ENCODE measurements around the gene KEL.
"Not testable (repeated sequence)": the region's sequence is repeated elsewhere in the genome, so short reads cannot be mapped to it uniquely, and the experiment has no call there.

The KEL gene, protein sequence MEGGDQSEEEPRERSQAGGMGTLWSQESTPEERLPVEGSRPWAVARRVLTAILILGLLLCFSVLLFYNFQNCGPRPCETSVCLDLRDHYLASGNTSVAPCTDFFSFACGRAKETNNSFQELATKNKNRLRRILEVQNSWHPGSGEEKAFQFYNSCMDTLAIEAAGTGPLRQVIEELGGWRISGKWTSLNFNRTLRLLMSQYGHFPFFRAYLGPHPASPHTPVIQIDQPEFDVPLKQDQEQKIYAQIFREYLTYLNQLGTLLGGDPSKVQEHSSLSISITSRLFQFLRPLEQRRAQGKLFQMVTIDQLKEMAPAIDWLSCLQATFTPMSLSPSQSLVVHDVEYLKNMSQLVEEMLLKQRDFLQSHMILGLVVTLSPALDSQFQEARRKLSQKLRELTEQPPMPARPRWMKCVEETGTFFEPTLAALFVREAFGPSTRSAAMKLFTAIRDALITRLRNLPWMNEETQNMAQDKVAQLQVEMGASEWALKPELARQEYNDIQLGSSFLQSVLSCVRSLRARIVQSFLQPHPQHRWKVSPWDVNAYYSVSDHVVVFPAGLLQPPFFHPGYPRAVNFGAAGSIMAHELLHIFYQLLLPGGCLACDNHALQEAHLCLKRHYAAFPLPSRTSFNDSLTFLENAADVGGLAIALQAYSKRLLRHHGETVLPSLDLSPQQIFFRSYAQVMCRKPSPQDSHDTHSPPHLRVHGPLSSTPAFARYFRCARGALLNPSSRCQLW

DNA sequence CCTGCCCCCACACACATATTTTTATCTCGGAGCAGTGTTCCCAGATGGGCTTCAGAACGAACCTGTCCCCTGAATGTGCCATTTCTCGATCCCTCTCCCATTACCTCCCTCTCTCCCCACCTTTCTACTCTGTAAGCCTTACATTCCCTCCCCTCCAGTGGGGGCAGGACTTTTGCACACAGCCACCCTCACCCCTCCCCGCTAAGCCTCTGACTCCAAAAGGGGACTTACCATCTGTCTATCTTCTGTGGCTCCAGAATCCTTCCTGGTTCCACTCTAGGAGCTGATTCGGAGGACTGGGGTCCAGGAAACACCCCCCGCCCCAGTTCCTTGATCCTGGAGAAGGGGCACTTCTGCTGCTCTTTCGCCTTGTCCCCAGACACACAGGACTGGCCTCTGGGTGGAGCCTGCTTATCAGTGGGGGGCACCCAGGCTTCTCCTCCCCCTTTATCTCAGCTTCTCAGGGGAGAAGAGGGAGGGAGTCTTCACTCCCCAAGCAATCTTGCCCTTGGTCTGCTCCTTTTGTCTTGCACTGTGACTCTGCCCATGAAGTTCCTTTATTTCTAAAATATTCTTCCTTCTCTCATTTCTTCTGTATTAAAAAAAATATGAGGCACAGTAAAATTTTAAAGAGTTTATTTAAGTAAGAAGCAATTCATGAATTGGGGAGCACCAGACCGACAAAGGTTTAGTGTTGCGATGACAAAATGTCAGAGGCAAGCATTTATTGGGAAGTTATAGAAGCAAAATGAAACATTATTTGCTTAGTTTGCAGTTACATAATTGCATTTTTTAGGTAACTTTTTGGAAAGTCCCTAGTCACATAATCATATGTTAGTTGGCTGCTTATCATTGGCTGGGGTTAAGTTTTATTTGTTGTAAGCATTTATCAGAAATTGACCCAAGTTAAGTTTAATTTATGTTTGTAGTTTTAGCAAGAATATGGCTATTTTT lies at the start of gene KEL:
Gene KEL, minus strand, starts transcription at position 391 of the 954 bp plus-strand sequence. Its CDS starts 157 bp downstream, at position 234.
- DNase-seq, result no peak

DNA sequence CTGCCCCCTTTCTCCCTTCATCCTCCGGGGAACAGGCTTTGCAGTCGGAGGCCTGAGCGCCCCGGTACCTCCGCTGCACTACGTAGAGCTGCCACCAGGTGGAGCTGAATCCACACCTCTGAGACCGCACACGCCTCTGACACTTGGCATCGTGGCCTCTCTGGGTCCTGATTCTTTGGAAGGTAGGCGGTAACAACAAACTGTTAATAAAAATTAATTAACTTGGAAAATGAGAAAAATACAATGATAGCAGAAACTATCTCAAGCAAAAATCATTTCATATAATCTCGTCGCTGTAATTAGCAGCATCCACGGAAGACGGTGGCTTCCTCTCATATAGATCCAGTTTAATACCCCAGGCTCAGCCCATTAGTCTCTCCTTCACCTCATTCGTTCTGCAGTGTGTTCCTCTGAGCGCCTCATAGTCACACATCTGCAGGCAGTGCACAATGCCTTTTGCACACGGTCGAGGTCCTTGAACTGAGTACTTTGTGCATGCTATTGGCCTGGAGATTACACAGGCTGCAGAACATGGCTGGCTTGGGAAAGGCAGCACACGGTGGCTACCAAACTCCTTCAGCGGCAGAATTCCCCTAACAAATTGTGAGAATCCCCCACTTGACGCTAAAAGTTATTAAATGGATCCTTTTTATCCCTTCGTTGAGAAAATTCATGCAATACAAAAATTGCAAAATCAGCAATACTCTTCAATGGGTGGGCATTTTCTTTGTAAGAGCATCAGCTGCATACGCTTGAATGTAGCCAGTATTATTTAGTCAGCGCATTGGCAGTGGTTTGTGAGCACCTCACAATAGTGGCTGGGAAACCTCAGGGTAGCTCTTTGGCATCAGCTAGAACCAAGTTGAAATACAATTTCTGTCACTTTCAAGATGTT lies 46.1 kb upstream of the KEL start:
- peak; percentile 87 for DNase-seq

DNA sequence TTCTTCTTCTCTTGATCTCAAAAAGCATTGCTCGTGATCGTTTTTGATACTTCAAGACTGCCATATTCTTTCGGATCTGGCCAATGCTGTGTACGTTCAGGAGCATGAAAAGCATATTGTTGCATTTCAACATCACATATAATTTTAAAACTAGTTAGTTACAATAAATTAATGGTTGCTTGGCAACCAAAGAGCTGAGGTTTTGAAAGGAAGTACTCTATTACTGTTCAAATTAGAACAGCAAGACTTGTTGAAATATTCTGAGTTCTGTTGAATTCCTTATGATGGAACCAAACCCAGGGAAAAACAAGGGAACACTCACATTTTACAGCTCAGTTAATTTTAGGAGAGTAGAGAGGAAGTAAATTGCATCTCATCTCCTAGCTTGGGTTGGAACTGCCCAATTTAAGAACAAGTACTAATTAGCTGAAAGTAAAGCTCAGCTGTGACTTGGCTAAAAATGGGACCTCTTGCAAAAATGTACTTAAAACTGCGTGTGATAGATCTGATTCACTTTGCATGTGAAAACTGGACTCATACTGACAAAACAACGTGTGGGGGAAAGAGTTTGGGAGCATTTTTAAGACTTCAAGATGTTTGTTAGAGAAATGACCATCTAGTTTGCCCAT lies 43.6 kb upstream of the KEL start:
- DNase-seq, result no peak

DNA sequence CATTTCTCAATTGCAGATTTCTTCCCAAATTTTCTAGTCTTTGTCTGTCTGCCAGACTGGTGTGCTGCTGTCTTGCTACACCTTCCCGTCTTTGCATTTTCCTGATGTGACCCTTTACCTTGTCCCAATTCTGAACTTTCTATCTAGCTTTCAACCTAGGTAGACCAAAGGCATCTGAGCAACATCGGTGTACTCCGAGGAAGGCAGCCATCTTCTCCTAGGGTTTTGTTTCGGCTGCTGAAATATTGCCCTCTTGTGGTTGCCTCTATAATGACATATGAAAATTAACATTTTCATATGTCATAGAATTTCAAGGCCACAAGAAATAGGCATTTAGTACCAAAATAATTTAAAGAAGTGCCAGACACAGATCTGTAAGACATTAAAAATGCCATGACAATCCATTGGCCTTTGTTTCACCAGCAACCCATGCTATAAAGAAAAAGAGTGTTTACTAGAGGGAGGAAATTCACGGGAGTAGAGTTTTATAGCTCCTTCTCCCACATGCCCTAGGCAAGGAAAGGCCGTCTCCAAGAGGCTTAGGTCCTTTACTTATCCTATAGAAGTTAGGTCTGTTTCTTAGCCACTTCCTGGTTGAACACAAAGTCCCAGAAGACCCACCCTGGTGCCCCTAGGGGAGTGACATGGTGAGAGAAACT lies 41.4 kb upstream of the KEL start:
- DNase-seq, result peak; percentile 25 to 37

DNA sequence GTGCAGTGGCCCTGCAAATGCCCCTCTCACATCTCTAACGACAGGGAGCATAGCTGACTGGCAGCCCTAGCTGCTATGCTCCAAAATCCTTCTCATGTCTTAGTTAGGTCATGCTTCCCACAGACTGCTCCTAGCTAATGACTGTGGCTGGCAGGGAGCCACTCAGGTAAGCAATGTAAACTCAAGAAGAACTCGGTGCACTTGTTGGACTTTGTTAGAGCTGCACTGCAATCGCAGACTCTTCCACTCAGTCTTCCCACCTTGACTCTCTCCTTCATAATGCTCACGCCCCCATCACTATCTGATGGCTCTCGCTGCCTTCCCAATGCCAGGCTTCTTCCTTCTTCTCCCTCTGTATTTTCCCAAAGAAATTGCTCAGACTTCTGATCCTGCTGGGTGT lies 40.7 kb upstream of the KEL start:
- DNase-seq, result no peak

DNA sequence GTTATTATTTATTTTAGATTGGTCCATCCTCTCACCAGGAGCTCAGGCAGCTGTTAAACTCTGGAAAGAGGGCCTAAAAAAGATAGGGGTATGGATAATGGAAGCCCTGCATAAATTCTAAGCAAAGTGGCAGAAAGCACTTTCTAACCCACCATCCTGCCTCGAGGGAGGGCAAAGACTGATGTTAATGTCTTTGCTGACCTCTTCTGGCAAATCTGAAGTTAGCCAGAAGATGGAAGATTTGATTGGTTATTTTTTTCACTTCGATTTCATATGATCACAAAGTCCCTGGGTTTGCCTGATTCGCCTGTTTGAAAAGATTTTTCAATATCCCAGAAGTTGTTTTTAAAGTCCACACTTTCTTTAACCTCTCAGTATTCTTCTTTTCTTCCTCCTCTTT lies 39.9 kb upstream of the KEL start:
- DNase-seq, result no peak

DNA sequence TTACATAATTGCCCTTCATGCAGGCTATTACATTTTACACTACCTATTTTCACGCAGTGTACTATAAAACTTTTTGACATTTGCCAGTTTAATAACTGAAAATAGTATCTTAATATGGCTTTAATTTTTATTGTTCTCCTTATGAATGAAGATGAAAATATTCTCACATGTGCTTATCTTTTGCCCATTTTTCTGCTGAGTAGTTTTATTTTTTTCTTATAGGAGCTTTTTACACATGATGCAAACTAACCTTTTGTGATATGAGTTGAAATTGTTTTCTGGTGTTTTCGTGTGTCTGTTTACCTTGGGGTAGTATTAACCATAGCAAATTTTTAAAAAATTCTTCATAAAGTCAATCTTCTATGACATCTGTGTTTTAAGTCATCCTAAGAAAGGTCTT lies 38.5 kb upstream of the KEL start:
- no peak for DNase-seq

DNA sequence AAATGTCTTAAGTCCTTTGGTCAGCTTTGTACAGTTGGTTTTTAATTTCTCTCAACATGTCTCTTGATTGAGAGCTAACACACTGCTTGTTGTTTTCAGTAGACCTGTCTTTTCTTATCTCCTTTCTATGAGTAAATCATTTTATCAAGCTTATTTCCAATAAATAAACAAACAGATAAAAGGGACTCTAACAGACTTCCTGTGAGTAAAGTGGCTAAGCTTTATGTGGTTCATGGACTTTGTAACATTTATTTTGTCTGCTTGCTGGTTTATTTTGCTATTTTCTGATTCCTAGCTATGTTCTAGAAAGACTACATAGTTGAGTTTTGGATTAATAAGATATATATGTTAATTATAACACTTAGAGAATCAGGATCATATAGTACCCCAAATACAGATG lies 37.6 kb upstream of the KEL start:
- DNase-seq, result no peak

DNA sequence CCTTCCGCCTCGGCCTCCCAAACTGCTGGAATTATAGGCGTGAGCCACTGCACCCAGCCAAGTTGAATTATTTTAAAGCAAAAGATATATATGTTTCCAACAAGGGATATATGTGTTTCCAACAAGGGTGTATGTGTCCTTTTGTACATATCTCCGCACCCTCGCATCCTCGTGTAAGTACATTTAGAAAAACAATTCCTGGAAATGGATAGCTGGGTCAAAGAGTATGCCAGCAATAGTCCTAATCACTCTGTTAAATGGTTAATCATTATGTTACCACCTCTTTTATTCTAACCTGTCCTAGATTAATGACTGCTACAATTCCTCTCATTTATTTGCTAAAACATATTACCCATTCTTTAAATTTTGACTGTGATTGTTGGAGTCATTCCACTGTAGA lies 36.8 kb upstream of the KEL start:
- no peak for DNase-seq

DNA sequence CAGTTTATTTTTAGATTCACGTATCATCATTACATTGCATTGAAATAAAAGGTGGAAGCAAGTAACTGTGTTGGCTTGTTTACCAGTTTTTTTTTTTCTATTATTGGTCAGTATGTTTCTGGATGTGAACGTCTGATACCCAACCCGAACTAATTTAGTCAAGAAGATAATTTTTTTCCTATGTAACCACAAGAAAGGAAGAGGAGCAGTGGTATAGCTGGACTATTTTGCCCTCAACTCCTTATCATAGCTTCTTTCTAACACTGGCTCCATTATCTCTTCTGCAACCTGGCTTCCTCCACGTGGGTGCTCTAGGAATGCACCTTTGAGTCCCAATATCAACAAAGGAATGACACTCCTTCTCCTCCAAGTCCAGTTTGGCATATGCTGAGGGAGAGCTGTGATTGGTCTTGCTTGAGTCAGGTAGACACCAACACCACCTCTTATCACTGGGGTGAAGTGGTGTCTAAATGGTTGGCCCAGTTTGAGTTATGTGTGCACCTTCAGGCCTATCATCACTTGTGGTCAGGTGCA lies 35.4 kb upstream of the KEL start:
- no peak for DNase-seq

DNA sequence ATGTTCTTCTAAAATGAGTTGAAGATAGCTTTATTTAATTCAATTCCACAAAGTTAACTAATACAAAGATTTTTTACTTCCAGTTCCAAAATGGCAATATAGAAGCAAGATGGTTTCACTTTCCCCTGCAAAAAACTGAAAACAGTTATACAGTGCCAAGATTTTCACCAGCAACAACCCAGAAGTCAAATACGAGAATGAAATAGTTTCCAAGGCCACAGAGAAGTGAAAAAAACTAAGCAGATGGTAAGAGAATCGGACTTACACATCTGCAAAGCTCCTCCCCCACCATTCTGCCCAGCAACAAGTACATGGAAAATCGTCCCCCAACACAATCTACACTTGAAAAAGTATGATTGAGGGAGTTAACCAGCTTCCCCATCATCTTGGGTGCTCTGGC lies 30.3 kb upstream of the KEL start:
- DNase-seq, result no peak

DNA sequence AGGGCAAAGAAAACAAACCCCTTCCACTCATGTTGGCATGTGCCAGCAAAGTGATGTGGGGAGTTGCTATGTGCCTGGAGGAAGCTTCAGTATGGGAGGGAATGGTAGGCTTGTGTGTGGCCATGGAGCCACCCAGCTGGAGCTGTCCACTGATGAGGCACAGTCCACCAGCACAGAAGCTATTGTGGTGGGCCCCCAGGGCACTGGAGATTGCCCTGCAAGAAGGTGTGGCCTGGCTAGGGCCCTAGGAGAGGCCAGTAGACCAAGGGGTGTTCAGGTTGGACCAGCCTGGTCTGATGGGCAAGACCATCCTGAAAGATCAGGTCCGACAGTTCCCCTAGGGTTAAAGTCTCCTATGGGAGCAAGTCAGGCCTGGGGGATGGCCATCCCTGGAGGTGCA lies 22.1 kb upstream of the KEL start:
- no peak for DNase-seq

DNA sequence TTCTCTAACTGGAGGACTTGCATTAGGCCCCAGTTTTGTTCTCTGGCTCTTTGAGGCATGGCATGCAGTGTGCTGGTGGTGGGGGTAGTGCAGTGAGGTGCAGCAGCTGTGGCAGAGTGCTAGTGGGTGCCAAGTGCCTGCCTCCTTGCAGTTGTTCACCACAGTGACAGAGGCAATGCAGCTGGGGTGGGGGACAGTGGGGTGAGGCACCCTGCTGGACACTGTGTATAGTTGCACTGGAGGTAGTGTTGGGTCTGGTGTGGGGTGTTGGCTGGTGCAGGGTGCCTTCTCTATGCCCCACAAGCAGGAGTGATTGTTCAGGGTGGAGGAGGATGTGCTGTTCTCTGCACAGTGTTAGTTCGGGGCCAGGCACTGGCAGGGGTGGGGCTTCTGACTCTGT lies 21.7 kb upstream of the KEL start:
- DNase-seq, result no peak

DNA sequence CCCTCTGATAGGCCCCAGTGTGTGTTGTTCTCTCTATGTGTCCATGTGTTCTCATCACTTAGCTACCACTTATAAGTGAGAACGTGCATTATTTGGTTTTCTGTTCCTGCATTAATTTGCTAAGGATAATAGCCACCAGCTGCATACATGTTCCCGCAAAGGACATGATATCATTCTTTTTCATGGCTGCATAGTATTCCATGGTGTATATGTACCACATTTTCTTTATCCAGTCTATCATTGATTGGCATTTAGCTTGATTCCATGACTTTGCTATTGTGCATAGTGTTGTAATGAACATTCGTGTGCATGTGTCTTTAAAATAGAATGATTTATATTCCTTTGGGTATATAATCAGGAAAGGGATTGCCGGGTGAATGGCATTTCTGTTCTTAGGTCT lies 16.2 kb upstream of the KEL start:
- not testable (repeated sequence) for DNase-seq

DNA sequence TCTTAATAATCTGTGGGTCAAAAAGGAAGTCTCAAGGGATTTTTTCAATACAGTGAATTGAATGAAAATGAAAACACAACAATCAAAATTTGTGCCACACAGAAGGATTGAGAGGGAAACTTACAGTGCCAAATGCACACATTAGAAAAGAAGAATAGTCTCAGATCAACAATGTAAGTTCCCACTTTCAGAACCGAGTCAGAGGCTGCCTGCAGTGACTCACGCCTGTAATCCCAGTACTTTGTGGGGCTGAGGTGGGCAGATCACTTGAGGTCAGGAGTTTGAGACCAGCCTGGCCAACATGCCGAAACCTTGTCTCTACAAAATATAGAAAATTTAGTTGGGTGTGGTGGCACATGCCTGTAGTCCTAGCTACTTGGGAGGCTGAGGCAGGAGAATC lies 12.5 kb upstream of the KEL start:
- no peak for DNase-seq

DNA sequence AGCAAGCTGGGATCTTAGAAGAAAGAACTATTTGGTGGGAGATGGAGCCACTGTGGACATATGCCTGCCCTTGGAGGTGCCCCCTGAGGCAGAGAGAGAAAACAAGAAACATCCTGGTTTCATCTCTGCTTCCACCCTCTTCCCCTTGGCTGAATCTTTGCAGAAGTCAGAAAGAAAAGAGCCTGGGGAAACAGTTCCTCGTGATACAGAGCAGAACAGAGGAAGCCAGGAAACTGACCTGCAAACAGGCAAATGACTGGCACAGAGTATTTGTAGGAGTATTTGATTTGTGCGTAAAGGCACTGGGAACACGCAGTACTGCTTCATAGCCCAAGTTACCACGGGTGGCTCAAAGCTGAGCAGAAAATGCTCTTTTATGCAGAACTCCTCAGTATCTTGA lies 7.0 kb upstream of the KEL start:
- no peak for DNase-seq

DNA sequence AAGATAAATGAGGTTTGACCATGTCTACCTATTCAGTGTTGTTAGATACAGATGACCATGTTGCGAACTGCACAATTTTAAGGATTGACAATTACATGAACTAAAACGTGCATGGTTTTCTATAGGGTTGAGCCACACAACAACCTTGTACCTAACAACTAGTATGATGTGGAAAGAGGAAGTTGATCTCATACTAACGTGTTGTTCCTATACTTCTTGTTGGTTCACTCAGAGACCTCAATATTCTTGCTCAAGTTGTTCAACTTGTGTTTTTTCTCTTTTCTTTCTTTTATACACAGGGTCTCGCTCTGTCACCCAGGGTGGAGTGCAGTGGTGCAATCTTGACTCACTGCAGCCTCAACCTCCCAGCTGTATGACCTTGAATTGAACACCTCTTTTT lies 6.1 kb upstream of the KEL start:
- no peak for DNase-seq

DNA sequence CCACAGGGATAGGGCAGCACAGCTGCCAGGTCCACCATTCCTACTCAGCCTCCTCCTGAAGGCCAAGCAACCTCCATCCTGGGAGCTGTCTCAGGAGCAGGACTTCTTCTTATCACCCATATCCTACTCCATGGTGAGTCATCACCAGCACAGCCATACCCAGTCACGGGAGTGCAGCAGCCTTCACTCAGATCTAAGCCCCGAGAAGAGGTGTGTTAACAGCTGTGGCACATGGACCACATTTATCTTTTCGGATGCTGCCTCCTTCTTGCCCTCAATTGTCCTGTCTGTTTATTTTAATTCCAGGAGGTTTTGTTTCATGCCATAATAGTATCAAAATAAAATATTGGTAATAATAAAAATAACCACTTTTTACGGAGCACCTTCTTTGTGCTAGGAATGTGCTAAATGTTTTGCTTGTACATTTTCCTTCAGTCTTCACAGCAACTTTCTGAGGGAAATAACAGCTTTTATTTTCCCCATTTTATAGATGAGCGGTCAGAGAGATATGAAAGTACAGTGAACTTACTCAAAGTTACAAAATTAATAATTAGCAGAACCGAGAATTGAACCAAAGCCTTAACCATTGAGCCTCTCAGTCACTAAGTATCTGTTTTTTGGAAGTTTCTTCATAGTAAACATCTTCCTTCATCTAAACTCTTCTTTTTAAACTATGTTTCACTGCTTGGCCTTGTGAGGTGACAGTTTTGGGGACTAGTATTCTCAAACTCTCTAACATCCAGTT lies 2.5 kb upstream of the KEL start:
- no peak for DNase-seq

DNA sequence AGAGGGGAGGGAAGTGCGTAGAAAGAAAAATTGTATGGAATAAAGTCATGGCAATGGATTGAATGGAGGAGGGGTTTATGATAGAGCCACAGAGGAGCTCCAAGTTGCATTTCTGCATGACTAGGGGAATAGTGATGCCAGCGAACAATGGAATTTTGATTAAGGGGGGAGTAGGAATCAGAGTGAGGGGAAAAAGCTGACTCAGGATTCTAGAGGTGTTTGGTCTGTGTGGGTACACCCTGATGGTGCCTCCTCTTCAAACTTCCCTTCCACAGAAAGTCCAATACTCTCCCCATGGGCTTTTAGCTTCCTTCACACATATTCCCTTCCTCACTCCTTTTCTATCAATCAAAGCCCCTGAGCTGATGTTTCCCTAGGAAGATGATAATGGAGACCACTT lies 1.8 kb upstream of the KEL start:
- DNase-seq, result no peak

DNA sequence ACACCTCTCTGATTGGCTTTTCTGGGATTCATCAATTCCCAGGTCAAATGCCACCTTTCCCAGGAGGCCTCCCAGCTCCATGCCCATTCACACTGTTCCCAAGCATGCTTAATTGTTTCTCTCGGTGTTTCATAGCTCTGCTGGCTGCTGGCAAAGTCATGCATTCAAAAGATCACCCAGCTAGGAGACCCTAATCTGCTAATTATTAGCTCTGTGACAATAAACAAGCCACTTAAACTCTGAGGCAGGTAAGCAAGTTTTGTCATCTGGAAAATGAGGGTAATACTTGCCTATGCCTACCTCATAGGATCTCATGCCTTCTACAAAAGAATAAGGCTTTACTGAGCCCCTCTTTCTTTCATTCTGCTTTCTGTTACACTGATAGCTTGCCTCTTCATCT lies 828 bp upstream of the KEL start:
- no peak for DNase-seq

Measured in stimulated activated CD4-positive, alpha-beta T cell treated with anti-CD3 and anti-CD28 coated beads, Interleukin-2, amount 100 ng/mL, for 24 hours (primary cell).